ENCODE data around the gene L1CAM. TPM values are rescaled to one million over a fixed set of nuclear protein-coding genes. Genes with fewer than 3 reads are reported as not detected.

L1CAM gene
- total RNA-seq, 3 donors from 2014 or later (not counting 1 experiment from before 2014, with no cell fraction given): 0.23 to 0.98 TPM; not detected in 1

- Histone ChIP-seq H3K9me3 (ENCODE audit: control insufficient read depth, insufficient read depth, low read length) (no peaks in the 10 kb centered on the region), H3K4me1 (ENCODE audit: control insufficient read depth, insufficient read depth, low read length) (peaks cover 47% of the 10 kb centered on the region), H3K27ac (ENCODE audit: low read length) (peak overlapping the region; percentile 35), H3K4me3 (ENCODE audit: low read length) (peak overlapping the region; percentile 42), H3K27me3 (ENCODE audit: control insufficient read depth, insufficient read depth, low read length) (no peaks in the 10 kb centered on the region), H3K36me3 (ENCODE audit: control insufficient read depth, insufficient read depth, low read length) (no peaks in the 10 kb centered on the region)
- intact Hi-C loops (cut with micrococcal nuclease): no loop called here
- Mint-ChIP-seq H3K36me3 (no peaks in the 10 kb centered on the region), H3K9me3 (no peaks in the 10 kb centered on the region), H3K4me1 (peaks cover 28 to 32% of the 10 kb centered on the region in 2 donors), H3K27me3 (ENCODE audit: low read depth in 2 of 2) (no peaks in the 10 kb centered on the region), H3K27ac (peak overlapping the region; percentile 41 to 73), H3K4me3 (peak overlapping the region; percentile 87)
- no peak for TF ChIP-seq CTCF (IDR thresholded peaks at IDR 0.05)
- under 1% methylated on average over 27 of the region's 27 CpGs for WGBS (ENCODE audit: insufficient coverage)
- DNase-seq: no peak
- ATAC-seq: peak in 1 of 3 donors; percentile 39
Measured at GRCh38 chrX:153829549-153829798, 56.5 kb downstream of the L1CAM start.

GRCh38 chrX:153828723-153829548, 57.0 kb downstream of the L1CAM start:
- H3K27me3 ChIP-seq (ENCODE audit: control insufficient read depth, insufficient read depth, low read length): no peaks in the 10 kb centered on the region
- Mint-ChIP-seq H3K36me3 (no peaks in the 10 kb centered on the region), H3K27ac (peak overlapping the region; percentile 66 to 73), H3K4me1 (peaks cover 32 to 37% of the 10 kb centered on the region in 2 donors), H3K4me3 (peak overlapping the region; percentile 87), H3K27me3 (ENCODE audit: low read depth in 2 of 2) (no peaks in the 10 kb centered on the region), H3K9me3 (no peaks in the 10 kb centered on the region)
- DNase-seq: peak in 1 of 2 donors; percentile 36
- H3K4me3 ChIP-seq (ENCODE audit: low read length): peak overlapping the region; percentile 42
- peaks cover 53% of the 10 kb centered on the region for H3K4me1 ChIP-seq (ENCODE audit: control insufficient read depth, insufficient read depth, low read length)
- H3K9me3 ChIP-seq (ENCODE audit: control insufficient read depth, insufficient read depth, low read length): no peaks in the 10 kb centered on the region
- ATAC-seq: peak in 2 of 3 donors; percentile 41 to 51
- no peaks in the 10 kb centered on the region for H3K36me3 ChIP-seq (ENCODE audit: control insufficient read depth, insufficient read depth, low read length)
- intact Hi-C loops (cut with micrococcal nuclease): no loop called here
- H3K27ac ChIP-seq (ENCODE audit: low read length): peak overlapping the region; percentile 35
- TF ChIP-seq CTCF (IDR thresholded peaks at IDR 0.05): no peak
- 30% methylated on average over 42 of the region's 50 CpGs for WGBS (ENCODE audit: insufficient coverage)

- Histone ChIP-seq H3K27me3 (ENCODE audit: control insufficient read depth, insufficient read depth, low read length) (no peaks in the 10 kb centered on the region), H3K27ac (ENCODE audit: low read length) (no peak overlapping the region), H3K4me1 (ENCODE audit: control insufficient read depth, insufficient read depth, low read length) (peaks cover 58% of the 10 kb centered on the region), H3K4me3 (ENCODE audit: low read length) (no peak overlapping the region), H3K36me3 (ENCODE audit: control insufficient read depth, insufficient read depth, low read length) (no peaks in the 10 kb centered on the region), H3K9me3 (ENCODE audit: control insufficient read depth, insufficient read depth, low read length) (no peaks in the 10 kb centered on the region)
- Mint-ChIP-seq H3K27me3 (ENCODE audit: low read depth in 2 of 2) (no peaks in the 10 kb centered on the region), H3K4me3 (peak overlapping the region; percentile 63), H3K4me1 (peaks cover 36 to 43% of the 10 kb centered on the region in 2 donors), H3K36me3 (no peaks in the 10 kb centered on the region), H3K9me3 (no peaks in the 10 kb centered on the region), H3K27ac (peak overlapping the region; percentile 22 to 66)
- DNase-seq (no peak), ATAC-seq (no peak)
- 67% methylated on average over 17 of the region's 17 CpGs for WGBS (ENCODE audit: insufficient coverage)
- intact Hi-C loops (cut with micrococcal nuclease): no loop called here
- TF ChIP-seq CTCF (IDR thresholded peaks at IDR 0.05): no peak
Measured at GRCh38 chrX:153828308-153828707, 57.7 kb downstream of the L1CAM start.

Measured in natural killer cell (primary cell).